ENCODE results near the gene CSKMT.
"Not testable (repeated sequence)": the region's sequence is repeated elsewhere in the genome, so short reads cannot be mapped to it uniquely, and the experiment has no call there.

The CSKMT gene

DNA sequence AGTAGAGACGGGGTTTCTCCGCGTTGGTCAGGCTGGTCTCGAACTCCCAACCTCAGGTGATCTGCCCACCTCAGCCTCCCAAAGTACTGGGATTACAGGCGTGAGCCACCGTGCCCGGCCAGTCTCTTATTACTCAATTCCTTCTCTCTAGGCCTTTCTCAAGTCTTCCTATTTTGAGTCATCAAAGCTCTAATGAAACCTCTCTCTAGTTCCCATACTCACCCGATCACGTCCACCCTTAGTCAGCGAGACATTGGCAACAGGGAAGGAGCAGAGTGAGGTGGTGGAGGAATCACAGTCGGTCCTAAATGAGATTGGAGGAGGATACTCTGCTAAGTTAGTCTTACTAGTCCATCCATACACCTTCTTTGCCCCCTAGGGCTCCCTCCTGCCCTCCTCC, 37.1 kb downstream of the CSKMT start:
- H3K27ac ChIP-seq (ENCODE audit: low read length) = no peak overlapping the region
- no peak overlapping the region for H3K9ac ChIP-seq (ENCODE audit: low read depth, low read length)
- no peak overlapping the region for H2AFZ ChIP-seq (ENCODE audit: low read depth, low read length)
- no peaks in the 10 kb centered on the region for H3K9me3 ChIP-seq (ENCODE audit: insufficient read depth, low read length, severe bottlenecking)
- H3K79me2 ChIP-seq (ENCODE audit: insufficient read depth, low read length) = peaks cover 8% of the 10 kb centered on the region
- no peak overlapping the region for H3K4me3 ChIP-seq (ENCODE audit: low read depth in 1 of 2, low read length in 2 of 2)
- no peak for DNase-seq
- TF ChIP-seq EZH2 (IDR thresholded peaks at IDR 0.05; ENCODE audit: borderline replicate concordance, low read depth, low read length, severe bottlenecking) = no peak
- no peak for TF ChIP-seq CTCF (IDR thresholded peaks at IDR 0.05; ENCODE audit: borderline replicate concordance, extremely low read depth, low read length, poor library complexity, severe bottlenecking)
- peaks cover 6% of the 10 kb centered on the region; the same call in 1 of the 2 replicates for H3K36me3 ChIP-seq (ENCODE audit: insufficient read depth, low read length)
- H4K20me1 ChIP-seq (ENCODE audit: insufficient read depth, low read length) = no peaks in the 10 kb centered on the region
- H3K4me2 ChIP-seq (ENCODE audit: insufficient read depth, low read length) = no peak overlapping the region
- H3K27me3 ChIP-seq (ENCODE audit: insufficient read depth, low read length, poor library complexity) = no peaks in the 10 kb centered on the region
- ATAC-seq (ENCODE audit: insufficient read depth, low read depth) = no peak
- peaks cover 20% of the 10 kb centered on the region for H3K4me1 ChIP-seq (ENCODE audit: insufficient read depth, low read length)

DNA sequence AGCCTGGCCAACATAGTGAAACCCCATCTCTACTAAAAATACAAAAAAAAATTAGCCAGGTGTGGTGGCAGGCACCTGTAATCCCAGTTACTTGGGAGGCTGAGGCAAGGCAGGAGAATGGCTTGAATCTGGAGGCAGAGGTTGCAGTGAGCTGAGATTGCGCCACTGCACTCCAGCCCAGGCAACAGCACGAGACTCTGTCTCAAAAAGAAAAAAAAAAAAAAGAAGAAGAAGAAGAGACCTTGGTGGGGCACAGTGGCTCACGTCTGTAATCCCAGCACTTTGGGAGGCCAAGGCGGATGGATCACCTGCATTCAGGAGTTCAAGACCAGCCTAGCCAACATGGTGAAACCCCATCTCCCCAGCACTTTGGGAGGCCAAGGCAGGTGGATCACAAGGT, 38.8 kb downstream of the CSKMT start:
- not testable (repeated sequence) for DNase-seq; H3K4me2 ChIP-seq (ENCODE audit: insufficient read depth, low read length); H4K20me1 ChIP-seq (ENCODE audit: insufficient read depth, low read length); H3K9me3 ChIP-seq (ENCODE audit: insufficient read depth, low read length, severe bottlenecking); H3K27me3 ChIP-seq (ENCODE audit: insufficient read depth, low read length, poor library complexity); H3K36me3 ChIP-seq (ENCODE audit: insufficient read depth, low read length); H3K9ac ChIP-seq (ENCODE audit: low read depth, low read length); H2AFZ ChIP-seq (ENCODE audit: low read depth, low read length); ATAC-seq (ENCODE audit: insufficient read depth, low read depth); H3K27ac ChIP-seq (ENCODE audit: low read length); H3K4me3 ChIP-seq (ENCODE audit: low read depth in 1 of 2, low read length in 2 of 2)
- Histone ChIP-seq H3K4me1 (ENCODE audit: insufficient read depth, low read length) (peaks cover 37% of the 10 kb centered on the region), H3K79me2 (ENCODE audit: insufficient read depth, low read length) (peaks cover 19% of the 10 kb centered on the region)

GRCh38 chr11:62705413-62705812, 40.3 kb downstream of the CSKMT start:
- H3K9ac ChIP-seq (ENCODE audit: low read depth, low read length) = peak overlapping the region; percentile 83
- no peaks in the 10 kb centered on the region for H3K9me3 ChIP-seq (ENCODE audit: insufficient read depth, low read length, severe bottlenecking)
- peaks cover 13% of the 10 kb centered on the region for H3K36me3 ChIP-seq (ENCODE audit: insufficient read depth, low read length)
- no peak for DNase-seq
- H3K4me2 ChIP-seq (ENCODE audit: insufficient read depth, low read length) = peak overlapping the region; percentile 97
- H3K4me3 ChIP-seq (ENCODE audit: low read depth in 1 of 2, low read length in 2 of 2) = peak overlapping the region; percentile 44 to 88
- peak overlapping the region; percentile 96 for H3K27ac ChIP-seq (ENCODE audit: low read length)
- no peaks in the 10 kb centered on the region for H4K20me1 ChIP-seq (ENCODE audit: insufficient read depth, low read length)
- no peaks in the 10 kb centered on the region for H3K27me3 ChIP-seq (ENCODE audit: insufficient read depth, low read length, poor library complexity)
- peaks cover 22% of the 10 kb centered on the region for H3K79me2 ChIP-seq (ENCODE audit: insufficient read depth, low read length)
- TF ChIP-seq CTCF (IDR thresholded peaks at IDR 0.05; ENCODE audit: borderline replicate concordance, extremely low read depth, low read length, poor library complexity, severe bottlenecking) (no peak), EZH2 (IDR thresholded peaks at IDR 0.05; ENCODE audit: borderline replicate concordance, low read depth, low read length, severe bottlenecking) (no peak)
- H2AFZ ChIP-seq (ENCODE audit: low read depth, low read length) = peak overlapping the region; percentile 94
- H3K4me1 ChIP-seq (ENCODE audit: insufficient read depth, low read length) = peaks cover 49% of the 10 kb centered on the region
- ATAC-seq (ENCODE audit: insufficient read depth, low read depth) = no peak

GRCh38 chr11:62705880-62706849, 41.1 kb downstream of the CSKMT start:
- ATAC-seq (ENCODE audit: insufficient read depth, low read depth) (peak; percentile 78), DNase-seq (peak; percentile 97)
- H3K4me1 ChIP-seq (ENCODE audit: insufficient read depth, low read length) = peaks cover 52% of the 10 kb centered on the region
- H3K79me2 ChIP-seq (ENCODE audit: insufficient read depth, low read length) = peaks cover 22% of the 10 kb centered on the region
- H3K9me3 ChIP-seq (ENCODE audit: insufficient read depth, low read length, severe bottlenecking) = no peaks in the 10 kb centered on the region
- H3K4me2 ChIP-seq (ENCODE audit: insufficient read depth, low read length) = peak overlapping the region; percentile 97
- peak overlapping the region; percentile 83 for H3K9ac ChIP-seq (ENCODE audit: low read depth, low read length)
- H3K36me3 ChIP-seq (ENCODE audit: insufficient read depth, low read length) = peaks cover 14% of the 10 kb centered on the region
- H3K4me3 ChIP-seq (ENCODE audit: low read depth in 1 of 2, low read length in 2 of 2) = peak overlapping the region; percentile 44 to 88
- H3K27me3 ChIP-seq (ENCODE audit: insufficient read depth, low read length, poor library complexity) = no peaks in the 10 kb centered on the region
- peak overlapping the region; percentile 96 for H3K27ac ChIP-seq (ENCODE audit: low read length)
- H2AFZ ChIP-seq (ENCODE audit: low read depth, low read length) = peak overlapping the region; percentile 94
- H4K20me1 ChIP-seq (ENCODE audit: insufficient read depth, low read length) = no peaks in the 10 kb centered on the region
- TF ChIP-seq CTCF (IDR thresholded peaks at IDR 0.05; ENCODE audit: borderline replicate concordance, extremely low read depth, low read length, poor library complexity, severe bottlenecking) (no peak), EZH2 (IDR thresholded peaks at IDR 0.05; ENCODE audit: borderline replicate concordance, low read depth, low read length, severe bottlenecking) (no peak)
